ENCODE data around the gene MXD3.

The MXD3 gene

GRCh38 chr5:177351392-177352329 is 40.0 kb upstream of the MXD3 start, which contains the start of gene LMAN2:
TSS of gene LMAN2 (minus strand) at chr5:177351668. CDS start at chr5:177351647, 21 bp downstream.
- Histone ChIP-seq H3K4me3 (ENCODE audit: low read depth, low read length) (peak within 1 kb of the TSS; percentile 99), H3K79me2 (peaks cover 10% of the 10 kb centered on the region), H3K4me2 (ENCODE audit: low read length) (peak within 1 kb of the TSS; percentile 92), H3K4me1 (peaks cover 9% of the 10 kb centered on the region), H3K27me3 (ENCODE audit: control insufficient read depth, insufficient read depth, low read length) (no peaks in the 10 kb centered on the region), H3K27ac (peak within 1 kb of the TSS; percentile 93), H3K9ac (peak within 1 kb of the TSS; percentile 95), H2AFZ (peak within 1 kb of the TSS; percentile 89), H3K36me3 (ENCODE audit: control insufficient read depth, insufficient read depth, low read length) (no peaks in the 10 kb centered on the region), H3K9me3 (ENCODE audit: control insufficient read depth, low read length) (no peaks in the 10 kb centered on the region)
- no peak for TF ChIP-seq CTCF (IDR thresholded peaks at IDR 0.05)

DNA sequence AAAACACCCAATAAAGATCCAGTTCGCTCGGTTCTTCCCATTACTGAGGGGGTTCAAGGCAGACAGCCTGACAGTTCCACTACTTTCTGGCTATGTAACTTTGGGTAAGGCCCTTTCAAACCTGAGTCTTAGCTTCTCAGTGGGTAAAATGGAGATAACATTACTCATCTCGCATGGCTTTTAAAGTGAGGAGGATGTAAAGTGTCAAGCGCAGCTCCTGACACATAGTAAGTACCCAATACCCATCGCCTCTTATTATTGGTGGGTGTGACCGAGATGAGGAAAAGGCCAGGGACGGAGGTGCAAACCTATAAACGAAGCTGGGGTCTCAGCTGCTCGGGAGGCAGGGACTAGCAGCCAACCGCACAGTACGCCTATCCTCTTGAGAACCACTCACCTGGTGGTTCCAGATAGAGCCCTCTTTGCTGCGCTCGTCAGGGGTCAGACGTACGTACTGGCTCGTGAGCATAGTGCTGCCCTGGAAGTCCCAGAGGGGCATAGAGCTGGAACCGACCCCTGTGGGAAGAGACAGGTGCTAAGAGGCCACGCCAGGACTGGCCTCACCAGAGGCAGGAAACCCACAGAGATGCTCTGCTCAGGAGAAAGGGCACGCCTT is 39.2 kb upstream of the MXD3 start:
- Histone ChIP-seq H2AFZ (peak overlapping the region; percentile 89), H3K9ac (peak overlapping the region; percentile 95), H3K79me2 (peaks cover 13% of the 10 kb centered on the region), H3K4me1 (peaks cover 9% of the 10 kb centered on the region), H3K9me3 (ENCODE audit: control insufficient read depth, low read length) (no peaks in the 10 kb centered on the region), H3K4me2 (ENCODE audit: low read length) (peak overlapping the region; percentile 92), H3K36me3 (ENCODE audit: control insufficient read depth, insufficient read depth, low read length) (no peaks in the 10 kb centered on the region), H3K4me3 (ENCODE audit: low read depth, low read length) (peak overlapping the region; percentile 99), H3K27me3 (ENCODE audit: control insufficient read depth, insufficient read depth, low read length) (no peaks in the 10 kb centered on the region), H3K27ac (peak overlapping the region; percentile 93)
- no peak for TF ChIP-seq CTCF (IDR thresholded peaks at IDR 0.05)

DNA sequence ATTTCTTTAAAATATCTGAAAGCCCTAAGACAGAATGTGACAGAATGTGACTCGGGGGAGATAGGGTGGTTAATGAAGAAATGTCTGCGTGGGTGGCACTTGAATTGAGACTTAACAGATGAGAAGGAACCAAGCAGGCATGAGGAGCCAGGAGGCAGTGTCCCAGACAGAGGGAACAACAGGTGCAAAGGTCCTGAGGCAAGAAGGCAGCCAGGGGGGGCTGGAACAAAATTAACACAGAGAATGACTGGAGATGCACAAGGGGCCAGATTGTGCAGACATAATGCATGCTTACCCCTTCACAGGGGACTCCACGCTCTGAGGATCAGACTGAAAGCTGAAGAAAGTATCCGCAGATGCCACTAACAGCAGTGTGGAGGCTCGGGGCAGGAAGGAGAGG is 38.1 kb upstream of the MXD3 start:
- peaks cover 9% of the 10 kb centered on the region for H3K4me1 ChIP-seq
- no peak overlapping the region for H3K27ac ChIP-seq
- H2AFZ ChIP-seq: no peak overlapping the region
- H3K36me3 ChIP-seq (ENCODE audit: control insufficient read depth, insufficient read depth, low read length): no peaks in the 10 kb centered on the region
- H3K4me3 ChIP-seq (ENCODE audit: low read depth, low read length): no peak overlapping the region
- H3K4me2 ChIP-seq (ENCODE audit: low read length): no peak overlapping the region
- H3K9me3 ChIP-seq (ENCODE audit: control insufficient read depth, low read length): no peaks in the 10 kb centered on the region
- TF ChIP-seq CTCF (IDR thresholded peaks at IDR 0.05): no peak
- no peaks in the 10 kb centered on the region for H3K27me3 ChIP-seq (ENCODE audit: control insufficient read depth, insufficient read depth, low read length)
- no peak overlapping the region for H3K9ac ChIP-seq
- peaks cover 18% of the 10 kb centered on the region for H3K79me2 ChIP-seq

GRCh38 chr5:177349362-177349647 is 37.6 kb upstream of the MXD3 start:
- Histone ChIP-seq H3K79me2 (peaks cover 22% of the 10 kb centered on the region), H2AFZ (no peak overlapping the region), H3K4me1 (peaks cover 9% of the 10 kb centered on the region), H3K36me3 (ENCODE audit: control insufficient read depth, insufficient read depth, low read length) (no peaks in the 10 kb centered on the region), H3K4me2 (ENCODE audit: low read length) (no peak overlapping the region), H3K27me3 (ENCODE audit: control insufficient read depth, insufficient read depth, low read length) (no peaks in the 10 kb centered on the region), H3K9me3 (ENCODE audit: control insufficient read depth, low read length) (no peaks in the 10 kb centered on the region), H3K27ac (no peak overlapping the region), H3K4me3 (ENCODE audit: low read depth, low read length) (no peak overlapping the region), H3K9ac (no peak overlapping the region)
- no peak for TF ChIP-seq CTCF (IDR thresholded peaks at IDR 0.05)

Data from parathyroid adenoma (tissue), 2 donors.